RKO (cell line): ENCODE results near the gene SH2D4B.

Experiments used
- DNase-seq: peaks from one replicate; pipeline ENCODE4 v3.0.0-alpha.2; 2016; ENCODE audit warnings: low spot score

The SH2D4B gene

GRCh38 chr10:80537736-80538480 is at the start of gene SH2D4B:
Gene SH2D4B, plus strand, starts transcription at chr10:80537902. Its CDS starts 430 bp downstream, at chr10:80538332.
- DNase-seq, result no peak

GRCh38 chr10:80488539-80489066 is 49.1 kb upstream of the SH2D4B start:
- no peak for DNase-seq

- no peak for DNase-seq
These were observed 48.2 kb upstream of the SH2D4B start for GRCh38 chr10:80489371-80490112.

GRCh38 chr10:80491251-80492102 is 46.2 kb upstream of the SH2D4B start:
- DNase-seq, result no peak

GRCh38 chr10:80492848-80493521 is 44.7 kb upstream of the SH2D4B start:
- no peak for DNase-seq

- DNase-seq, result no peak
These were observed 44.1 kb upstream of the SH2D4B start for GRCh38 chr10:80493522-80494051.

GRCh38 chr10:80496555-80497172 is 41.0 kb upstream of the SH2D4B start:
- DNase-seq, result no peak

- no peak for DNase-seq
These were observed 40.3 kb upstream of the SH2D4B start for GRCh38 chr10:80497187-80498077.

- DNase-seq, result no peak
These were observed 39.4 kb upstream of the SH2D4B start for GRCh38 chr10:80498078-80498832.

GRCh38 chr10:80498833-80499741 is 38.6 kb upstream of the SH2D4B start:
- DNase-seq, result peak; percentile 89

- no peak for DNase-seq
These were observed 36.9 kb upstream of the SH2D4B start for GRCh38 chr10:80500572-80501380.

GRCh38 chr10:80501381-80501912 is 36.3 kb upstream of the SH2D4B start:
- DNase-seq, result no peak

- no peak for DNase-seq
These were observed 35.7 kb upstream of the SH2D4B start for GRCh38 chr10:80501913-80502521.

GRCh38 chr10:80502621-80503583 is 34.8 kb upstream of the SH2D4B start:
- DNase-seq, result no peak

- no peak for DNase-seq
These were observed 34.0 kb upstream of the SH2D4B start for GRCh38 chr10:80503584-80504157.
